Immature natural killer cell (primary cell): ENCODE measurements around the gene FBXO8. TPM values are rescaled to one million over a fixed set of nuclear protein-coding genes. Genes with fewer than 3 reads are reported as not detected.
A peak's percentile ranks its signal among the peaks of the same experiment; 100 is the strongest.

ENCODE experiments used
- DNase-seq, 3 donors: peaks; one replicate each; pipeline ENCODE4 v3.0.0; 2022; ENCODE audit warnings: mixed read lengths in 1 of 3
- H3K27ac Mint-ChIP-seq, 6 donors: one replicate each; pipeline ENCODE4 v1.8.0; 2020; ENCODE audit warnings: mixed read lengths in 6 of 6, mild to moderate bottlenecking in 5 of 6, inconsistent platforms in 4 of 6, moderate library complexity in 3 of 6
- H3K27me3 Mint-ChIP-seq, 3 donors: one replicate each; pipeline ENCODE4 v1.8.0; 2020 to 2021; ENCODE audit warnings: low read depth in 3 of 3, mild to moderate bottlenecking in 3 of 3, mixed read lengths in 3 of 3, moderate library complexity in 3 of 3, inconsistent platforms in 1 of 3
- H3K36me3 Mint-ChIP-seq, 3 donors: one replicate each; pipeline ENCODE4 v1.8.0; 2020; ENCODE audit warnings: mixed read lengths in 3 of 3, inconsistent platforms in 2 of 3, mild to moderate bottlenecking in 2 of 3
- H3K4me1 Mint-ChIP-seq, 2 donors: one replicate each; pipeline ENCODE4 v1.8.0; 2020; ENCODE audit warnings: inconsistent platforms in 2 of 2, mild to moderate bottlenecking in 2 of 2, mixed read lengths in 2 of 2, moderate library complexity in 1 of 2
- H3K4me3 Mint-ChIP-seq, 5 donors: one replicate each; pipeline ENCODE4 v1.8.0; 2020; ENCODE audit warnings: mild to moderate bottlenecking in 5 of 5, mixed read lengths in 5 of 5, inconsistent platforms in 3 of 5, moderate library complexity in 3 of 5
- H3K9me3 Mint-ChIP-seq, 6 donors: one replicate each; pipeline ENCODE4 v1.8.0; 2020; ENCODE audit warnings: mild to moderate bottlenecking in 6 of 6, mixed read lengths in 6 of 6, inconsistent platforms in 4 of 6, moderate library complexity in 3 of 6
- polyA plus RNA-seq, 3 donors: library from polyadenylated mRNA; unstranded; fragments of 300-500 nt; fragmentation: Illumina TruSeq; gene quantifications; one replicate each; pipeline ENCODE4 v1.2.3, GENCODE V29; 2021

The FBXO8 gene
- polyA plus RNA-seq, 3 donors from 2014 or later: 8.3 to 28.1 (median 10.3) TPM

- peaks cover 30 to 42% of the 10 kb centered on the region in 2 donors for H3K4me1 Mint-ChIP-seq
- peak overlapping the region in 3 of 5 donors; percentile 8 to 44 (median 39) for H3K4me3 Mint-ChIP-seq
- peaks cover 0 to 6% (median 2%) of the 10 kb centered on the region in 3 donors for H3K36me3 Mint-ChIP-seq
These were observed 65.2 kb downstream of the FBXO8 start for GRCh38 chr4:174218127-174218790.

GRCh38 chr4:174217273-174218126 lies 66.0 kb downstream of the FBXO8 start:
- Mint-ChIP-seq H3K27me3 (peaks cover 35 to 51% (median 46%) of the 10 kb centered on the region in 3 donors), H3K4me3 (peak overlapping the region; percentile 8 to 56 (median 12)), H3K4me1 (peaks cover 30 to 42% of the 10 kb centered on the region in 2 donors), H3K9me3 (peaks cover 0 to 7% (median 0%) of the 10 kb centered on the region in 6 donors), H3K36me3 (peaks cover 0 to 6% (median 2%) of the 10 kb centered on the region in 3 donors), H3K27ac (no peak overlapping the region)
- DNase-seq: no peak

More at GRCh38 chr4:174218127-174218790, 65.2 kb downstream of the FBXO8 start:
- H3K9me3 Mint-ChIP-seq: peaks cover 0 to 7% (median 0%) of the 10 kb centered on the region in 6 donors
- no peak overlapping the region for H3K27ac Mint-ChIP-seq
- H3K27me3 Mint-ChIP-seq: peaks cover 34 to 50% (median 39%) of the 10 kb centered on the region in 3 donors
- no peak for DNase-seq

- Mint-ChIP-seq H3K27ac (no peak overlapping the region), H3K27me3 (peaks cover 38 to 56% (median 53%) of the 10 kb centered on the region in 3 donors), H3K4me3 (peak overlapping the region in 3 of 5 donors; percentile 12 to 26 (median 23)), H3K36me3 (peaks cover 0 to 6% (median 2%) of the 10 kb centered on the region in 3 donors), H3K4me1 (peaks cover 33 to 48% of the 10 kb centered on the region in 2 donors), H3K9me3 (peaks cover 0 to 11% (median 0%) of the 10 kb centered on the region in 6 donors)
- DNase-seq: no peak
These were observed 66.6 kb downstream of the FBXO8 start for GRCh38 chr4:174216799-174217272.

GRCh38 chr4:174215961-174216680 lies 67.3 kb downstream of the FBXO8 start:
- Mint-ChIP-seq H3K36me3 (peaks cover 0 to 6% (median 2%) of the 10 kb centered on the region in 3 donors), H3K27me3 (peaks cover 41 to 59% (median 55%) of the 10 kb centered on the region in 3 donors), H3K27ac (no peak overlapping the region), H3K4me3 (peak overlapping the region in 1 of 5 donors; percentile 4), H3K4me1 (peaks cover 35 to 53% of the 10 kb centered on the region in 2 donors), H3K9me3 (peaks cover 0 to 12% (median 0%) of the 10 kb centered on the region in 6 donors)
- DNase-seq: no peak

- H3K27me3 Mint-ChIP-seq: peaks cover 41 to 61% (median 59%) of the 10 kb centered on the region in 3 donors
- H3K27ac Mint-ChIP-seq: no peak overlapping the region
- no peak for DNase-seq
- H3K9me3 Mint-ChIP-seq: peaks cover 0 to 12% (median 0%) of the 10 kb centered on the region in 6 donors
- H3K4me3 Mint-ChIP-seq: peak overlapping the region in 1 of 5 donors; percentile 22
- H3K36me3 Mint-ChIP-seq: peaks cover 0 to 6% (median 2%) of the 10 kb centered on the region in 3 donors
- H3K4me1 Mint-ChIP-seq: peaks cover 35 to 53% of the 10 kb centered on the region in 2 donors
These were observed 68.4 kb downstream of the FBXO8 start for GRCh38 chr4:174215057-174215456.

- H3K4me1 Mint-ChIP-seq: peaks cover 35 to 52% of the 10 kb centered on the region in 2 donors
- peak overlapping the region; percentile 4 to 61 (median 39) for H3K4me3 Mint-ChIP-seq
- peaks cover 41 to 63% (median 56%) of the 10 kb centered on the region in 3 donors for H3K27me3 Mint-ChIP-seq
- peaks cover 0 to 14% (median 0%) of the 10 kb centered on the region in 6 donors for H3K9me3 Mint-ChIP-seq
- no peak overlapping the region for H3K27ac Mint-ChIP-seq
- H3K36me3 Mint-ChIP-seq: peaks cover 0 to 6% (median 2%) of the 10 kb centered on the region in 3 donors
- DNase-seq: no peak
These were observed 69.2 kb downstream of the FBXO8 start for GRCh38 chr4:174214101-174214878.

- H3K9me3 Mint-ChIP-seq: peaks cover 0 to 14% (median 0%) of the 10 kb centered on the region in 6 donors
These were observed 69.8 kb downstream of the FBXO8 start for GRCh38 chr4:174213731-174214100.

GRCh38 chr4:174212061-174212460 lies 71.4 kb downstream of the FBXO8 start:
- peaks cover 32 to 56% (median 46%) of the 10 kb centered on the region in 3 donors for H3K27me3 Mint-ChIP-seq
- peaks cover 0 to 14% (median 0%) of the 10 kb centered on the region in 6 donors for H3K9me3 Mint-ChIP-seq
- no peak for DNase-seq
- H3K27ac Mint-ChIP-seq: no peak overlapping the region
- H3K4me1 Mint-ChIP-seq: peaks cover 24 to 33% of the 10 kb centered on the region in 2 donors
- H3K4me3 Mint-ChIP-seq: peak overlapping the region in 2 of 5 donors; percentile 23 to 31
- H3K36me3 Mint-ChIP-seq: peaks cover 0 to 6% (median 0%) of the 10 kb centered on the region in 3 donors

More at GRCh38 chr4:174213731-174214100, 69.8 kb downstream of the FBXO8 start:
- Mint-ChIP-seq H3K4me1 (peaks cover 35 to 47% of the 10 kb centered on the region in 2 donors), H3K4me3 (peak overlapping the region in 4 of 5 donors; percentile 4 to 46 (median 39)), H3K27ac (no peak overlapping the region), H3K36me3 (peaks cover 0 to 6% (median 2%) of the 10 kb centered on the region in 3 donors), H3K27me3 (peaks cover 37 to 58% (median 56%) of the 10 kb centered on the region in 3 donors)
- DNase-seq: no peak

- peaks cover 0 to 14% (median 0%) of the 10 kb centered on the region in 6 donors for H3K9me3 Mint-ChIP-seq
- peaks cover 22 to 28% of the 10 kb centered on the region in 2 donors for H3K4me1 Mint-ChIP-seq
- no peak for DNase-seq
- peaks cover 0 to 6% (median 0%) of the 10 kb centered on the region in 3 donors for H3K36me3 Mint-ChIP-seq
- H3K27ac Mint-ChIP-seq: no peak overlapping the region
- H3K4me3 Mint-ChIP-seq: peak overlapping the region in 2 of 5 donors; percentile 26 to 31
- H3K27me3 Mint-ChIP-seq: peaks cover 27 to 53% (median 43%) of the 10 kb centered on the region in 3 donors
These were observed 71.8 kb downstream of the FBXO8 start for GRCh38 chr4:174211622-174212044.

- peaks cover 19 to 26% of the 10 kb centered on the region in 2 donors for H3K4me1 Mint-ChIP-seq
- H3K27ac Mint-ChIP-seq: no peak overlapping the region
- peaks cover 23 to 47% (median 39%) of the 10 kb centered on the region in 3 donors for H3K27me3 Mint-ChIP-seq
- peaks cover 0 to 6% (median 0%) of the 10 kb centered on the region in 3 donors for H3K36me3 Mint-ChIP-seq
- DNase-seq: no peak
- peaks cover 0 to 14% (median 0%) of the 10 kb centered on the region in 6 donors for H3K9me3 Mint-ChIP-seq
- no peak overlapping the region for H3K4me3 Mint-ChIP-seq
These were observed 72.4 kb downstream of the FBXO8 start for GRCh38 chr4:174210952-174211490.

- Mint-ChIP-seq H3K4me1 (peaks cover 19 to 26% of the 10 kb centered on the region in 2 donors), H3K27ac (no peak overlapping the region), H3K9me3 (peaks cover 0 to 10% (median 0%) of the 10 kb centered on the region in 6 donors), H3K27me3 (peaks cover 20 to 43% (median 35%) of the 10 kb centered on the region in 3 donors), H3K4me3 (no peak overlapping the region), H3K36me3 (peaks cover 0 to 6% (median 0%) of the 10 kb centered on the region in 3 donors)
- DNase-seq: no peak
These were observed 73.1 kb downstream of the FBXO8 start for GRCh38 chr4:174210354-174210753.

- no peak for DNase-seq
- peaks cover 0 to under 1% (median 0%) of the 10 kb centered on the region in 3 donors for H3K36me3 Mint-ChIP-seq
- H3K4me3 Mint-ChIP-seq: no peak overlapping the region
- peaks cover 17 to 39% (median 27%) of the 10 kb centered on the region in 3 donors for H3K27me3 Mint-ChIP-seq
- H3K27ac Mint-ChIP-seq: no peak overlapping the region
- H3K9me3 Mint-ChIP-seq: peaks cover 0 to 7% (median 0%) of the 10 kb centered on the region in 6 donors
- peaks cover 13 to 19% of the 10 kb centered on the region in 2 donors for H3K4me1 Mint-ChIP-seq
These were observed 74.1 kb downstream of the FBXO8 start for GRCh38 chr4:174209341-174209740.
